ENCODE measurements around the gene GAL3ST1.

The GAL3ST1 gene

GRCh38 chr22:30596886-30597285 lies 22.4 kb upstream of the GAL3ST1 start:
- TF ChIP-seq CTCF (conservative IDR thresholded peaks at IDR 0.05), result no peak
- no peak overlapping the region for H3K27ac ChIP-seq

- no peak for TF ChIP-seq CTCF (conservative IDR thresholded peaks at IDR 0.05)
- H3K27ac ChIP-seq, result no peak overlapping the region
Measured at GRCh38 chr22:30596199-30596598, 21.7 kb upstream of the GAL3ST1 start.

GRCh38 chr22:30592360-30592713 lies 17.9 kb upstream of the GAL3ST1 start:
- H3K27ac ChIP-seq, result peak overlapping the region; percentile 87

- no peak for TF ChIP-seq CTCF (conservative IDR thresholded peaks at IDR 0.05)
- H3K27ac ChIP-seq, result peak within 1 kb of the TSS; percentile 87
Measured at GRCh38 chr22:30591588-30592359, 17.3 kb upstream of the GAL3ST1 start, which contains the start of gene PES1. PES1 (minus strand) TSS chr22:30591910; CDS start chr22:30591833, 77 bp downstream.

- TF ChIP-seq CTCF (conservative IDR thresholded peaks at IDR 0.05), result no peak
- H3K27ac ChIP-seq, result peak overlapping the region; percentile 87
Measured at GRCh38 chr22:30591191-30591587, 16.7 kb upstream of the GAL3ST1 start.

GRCh38 chr22:30586414-30586813 lies 11.9 kb upstream of the GAL3ST1 start:
- no peak overlapping the region for H3K27ac ChIP-seq
- TF ChIP-seq CTCF (conservative IDR thresholded peaks at IDR 0.05), result no peak

GRCh38 chr22:30584441-30584840 lies 10.0 kb upstream of the GAL3ST1 start:
- no peak for TF ChIP-seq CTCF (conservative IDR thresholded peaks at IDR 0.05)
- H3K27ac ChIP-seq, result no peak overlapping the region

- H3K27ac ChIP-seq, result no peak overlapping the region
- no peak for TF ChIP-seq CTCF (conservative IDR thresholded peaks at IDR 0.05)
Measured at GRCh38 chr22:30582788-30583545, 8.5 kb upstream of the GAL3ST1 start.
